ENCODE measurements around the gene DNAJC10. TPM values are rescaled to one million over a fixed set of nuclear protein-coding genes. Genes with fewer than 3 reads are reported as not detected.

Gene DNAJC10
- total and polyA plus RNA-seq, 8 donors = 115 to 163 (median 130) TPM

- intact Hi-C loops (cut with DNase I) = no loop called here
- Histone ChIP-seq H3K4me3 (no peak overlapping the region), H3K36me3 (peaks cover 0 to 80% of the 10 kb centered on the region in 2 donors)
Measured at GRCh38 chr2:182724656-182725055, 8.6 kb downstream of the DNAJC10 start.

DNA sequence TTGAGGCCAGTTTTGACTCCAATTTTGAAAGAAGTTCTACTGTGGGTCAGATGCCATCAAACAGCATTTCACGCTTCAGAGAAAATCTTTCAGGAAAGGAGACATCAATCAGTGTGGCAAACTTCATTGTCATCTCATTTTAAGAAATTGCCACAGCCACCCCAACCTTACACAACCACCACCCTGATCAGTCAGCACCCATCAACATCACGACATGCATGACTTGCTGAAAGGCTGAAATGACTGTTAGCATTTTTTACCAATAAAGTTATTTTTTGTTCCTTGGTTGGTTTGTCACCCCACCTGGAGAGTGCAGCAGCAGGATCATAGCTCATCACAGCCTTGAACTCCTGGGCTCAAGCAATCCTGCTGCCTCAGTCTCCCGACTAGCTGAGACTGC, 10.4 kb downstream of the DNAJC10 start:
- ATAC-seq (no peak), DNase-seq (no peak)
- TF ChIP-seq CTCF (IDR thresholded peaks at IDR 0.05) = no peak
- no peaks in the 10 kb centered on the region for H3K4me1 ChIP-seq
- peaks cover 0 to 76% of the 10 kb centered on the region in 2 donors for H3K36me3 ChIP-seq
- no peaks in the 10 kb centered on the region for H3K9me3 ChIP-seq
- H3K27me3 ChIP-seq = no peaks in the 10 kb centered on the region
- no peak overlapping the region for H3K4me3 ChIP-seq
- H3K27ac ChIP-seq = no peak overlapping the region
- intact Hi-C loops (cut with DNase I) = no loop called here

More at GRCh38 chr2:182724656-182725055, 8.6 kb downstream of the DNAJC10 start:
- H3K4me1 ChIP-seq = no peaks in the 10 kb centered on the region
- DNase-seq (no peak), ATAC-seq (no peak)
- no peak overlapping the region for H3K27ac ChIP-seq
- H3K27me3 ChIP-seq = no peaks in the 10 kb centered on the region
- H3K9me3 ChIP-seq = no peaks in the 10 kb centered on the region
- TF ChIP-seq CTCF (IDR thresholded peaks at IDR 0.05) = no peak

DNA sequence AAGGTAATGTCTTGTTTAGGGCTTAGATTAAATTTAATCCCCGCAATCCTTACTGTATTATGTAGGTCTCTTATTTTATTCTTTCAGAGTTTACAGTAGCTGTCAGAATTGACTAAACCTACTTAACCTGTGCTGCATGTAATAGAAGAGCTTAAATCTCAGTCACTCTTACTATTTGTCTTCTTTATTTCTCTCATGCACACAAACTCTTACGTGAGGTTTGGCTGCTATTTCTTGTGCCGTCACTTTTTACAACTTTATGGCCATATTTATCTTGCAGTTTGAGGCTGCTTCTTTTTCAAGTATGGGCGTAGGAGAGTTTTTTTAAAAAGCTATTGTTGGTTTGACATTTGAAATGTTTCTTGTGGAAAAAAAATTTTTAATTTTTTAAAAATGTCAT, 12.0 kb downstream of the DNAJC10 start:
- ATAC-seq (no peak), DNase-seq (no peak)
- no peaks in the 10 kb centered on the region for H3K9me3 ChIP-seq
- H3K4me1 ChIP-seq = no peaks in the 10 kb centered on the region
- no peaks in the 10 kb centered on the region for H3K27me3 ChIP-seq
- H3K4me3 ChIP-seq = no peak overlapping the region
- peaks cover 0 to 72% of the 10 kb centered on the region in 2 donors for H3K36me3 ChIP-seq
- no peak for TF ChIP-seq CTCF (IDR thresholded peaks at IDR 0.05)
- H3K27ac ChIP-seq = no peak overlapping the region
- intact Hi-C loops (cut with DNase I) = no loop called here

- no peak for ATAC-seq
- H3K27me3 ChIP-seq = no peaks in the 10 kb centered on the region
- H3K9me3 ChIP-seq = no peaks in the 10 kb centered on the region
- peaks cover 0 to 54% of the 10 kb centered on the region in 2 donors for H3K36me3 ChIP-seq
- no peak for TF ChIP-seq CTCF (IDR thresholded peaks at IDR 0.05)
- H3K27ac ChIP-seq = no peak overlapping the region
- H3K4me1 ChIP-seq = no peaks in the 10 kb centered on the region
- intact Hi-C loops (cut with DNase I) = no loop called here
- DNase-seq = no peak
- H3K4me3 ChIP-seq = no peak overlapping the region
Measured at GRCh38 chr2:182729710-182730339, 13.8 kb downstream of the DNAJC10 start.

DNA sequence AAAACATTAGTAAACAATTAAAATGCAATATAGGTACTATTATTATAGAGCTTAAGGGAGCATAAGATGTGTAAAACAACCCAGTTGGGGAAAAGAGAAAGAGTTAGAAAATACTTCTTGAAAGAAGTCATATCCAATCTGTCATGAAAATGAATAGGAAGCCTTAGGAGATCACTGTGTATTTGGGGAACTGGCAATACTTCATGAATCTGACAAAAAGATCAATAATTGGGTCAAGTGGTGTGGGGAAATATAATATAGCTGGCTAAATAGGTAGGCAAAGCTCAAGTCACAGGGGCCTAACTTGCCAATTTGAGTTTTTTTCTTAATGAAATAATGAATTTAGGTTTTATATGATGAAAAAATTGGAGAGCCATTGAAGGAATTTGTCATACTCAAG, 14.4 kb downstream of the DNAJC10 start:
- no peak overlapping the region for H3K4me3 ChIP-seq
- TF ChIP-seq CTCF (IDR thresholded peaks at IDR 0.05) = no peak
- intact Hi-C loops (cut with DNase I) = no loop called here
- H3K27ac ChIP-seq = no peak overlapping the region
- no peaks in the 10 kb centered on the region for H3K27me3 ChIP-seq
- no peaks in the 10 kb centered on the region for H3K9me3 ChIP-seq
- no peak for ATAC-seq
- H3K36me3 ChIP-seq = peaks cover 0 to 47% of the 10 kb centered on the region in 2 donors
- H3K4me1 ChIP-seq = no peaks in the 10 kb centered on the region
- DNase-seq = no peak
